K562 (cell line): ENCODE measurements around the gene AMOT. TPM values are rescaled to one million over a fixed set of nuclear protein-coding genes. Genes with fewer than 3 reads are reported as not detected.

Experiments
- ATAC-seq: fragments of 200-7000 bp; cut with Tn5 transposase; 3 replicates; pipeline ENCODE4 v1.9.1; 2020; ENCODE audit warnings: moderate library complexity
- BruUV-seq: library from RNA; stranded (reverse); fragments of 400-500 nt; replicated peaks from 2 replicates; lab custom pipeline; 2021; lab: Mats Ljungman, UMichigan
- CTCF ChIA-PET: fragments of 300-600 bp; formaldehyde crosslinking; extraction: SDS; loops from one replicate; lab custom pipeline; 2021; ENCODE audit warnings: low intra/inter-chr PET ratio; lab: Yijun Ruan, JAX
- POLR2A ChIA-PET: fragments of 300-600, 350-650 bp; sonication (Branson Sonifier 250); formaldehyde crosslinking; extraction: SDS; loops from one replicate; lab custom pipeline; 2021; ENCODE audit warnings: antibody characterized with exemption, inconsistent platforms; lab: Yijun Ruan, JAX
- DNase-seq, 4 experiments: peaks; one replicate each; pipeline versions ENCODE4 v3.0.0 to v3.0.0-alpha.2; 2011 to 2018; ENCODE audit warnings: low spot score in 3 of 4, mixed read lengths in 3 of 4; ENCODE audit errors: extremely low read depth in 1 of 4
- FAIRE-seq: peaks from 2 replicates; lab custom pipeline; 2011; peaks lifted over from hg19 to GRCh38; lab: Jason Lieb, UNC
- H2AFZ ChIP-seq: 2 replicates; pipeline ENCODE4 v1.6.0; 2011; ENCODE audit warnings: low read depth, low read length, control low read depth, inconsistent platforms
- H3K27ac ChIP-seq: fragments of 200-600 bp; 3 replicates; pipeline ENCODE4 v1.8.0; 2011; ENCODE audit warnings: low read depth, mild to moderate bottlenecking, control low read depth, inconsistent platforms, low read length, moderate library complexity, mixed read lengths; ENCODE audit errors: extremely low read depth
- H3K27me3 ChIP-seq, 2 experiments: fragments of 300-600 bp in 1 of 2; 2 replicates in 1 of 2; 3 replicates in 1 of 2; pipeline versions ENCODE4 v1.6.0 to v1.8.0; 2011; ENCODE audit warnings: inconsistent platforms in 2 of 2, low read length in 2 of 2, mild to moderate bottlenecking in 1 of 2, mixed read lengths in 1 of 2, moderate library complexity in 1 of 2; ENCODE audit not compliant: control insufficient read depth in 2 of 2, insufficient read depth in 2 of 2
- H3K36me3 ChIP-seq: fragments of 300-600 bp; 3 replicates; pipeline ENCODE4 v1.8.0; 2011; ENCODE audit warnings: mild to moderate bottlenecking, low read length, inconsistent platforms; ENCODE audit not compliant: control insufficient read depth, insufficient read depth
- H3K4me1 ChIP-seq, 2 experiments: fragments of 200-600 bp in 1 of 2; replicated peaks in 1 of 2; 2 replicates in 1 of 2; 3 replicates in 1 of 2; pipeline versions ENCODE4 v1.5.1 to v1.8.0; 2011; ENCODE audit warnings: inconsistent platforms in 2 of 2, low read length in 2 of 2, mild to moderate bottlenecking in 1 of 2, mixed read lengths in 1 of 2, moderate library complexity in 1 of 2; ENCODE audit not compliant: control insufficient read depth in 2 of 2, insufficient read depth in 2 of 2
- H3K4me2 ChIP-seq: 2 replicates; pipeline ENCODE4 v1.6.1; 2011; ENCODE audit warnings: low read length, control low read depth, inconsistent platforms, mixed read lengths; ENCODE audit not compliant: insufficient read depth
- H3K4me3 ChIP-seq: fragments of 200-600 bp; sonication (generic), shearing (Covaris generic); 2 replicates; pipeline ENCODE4 v1.5.1; 2016; ENCODE audit warnings: control low read depth, inconsistent platforms
- H3K79me2 ChIP-seq: fragments of 200-600 bp; 3 replicates; pipeline ENCODE4 v1.8.0; 2011; ENCODE audit warnings: low read length, inconsistent platforms; ENCODE audit not compliant: control insufficient read depth, insufficient read depth
- H3K9ac ChIP-seq, 2 experiments: 2 replicates each; pipeline versions ENCODE4 v1.6.0 to v1.6.1; 2011; ENCODE audit warnings: low read depth in 2 of 2, low read length in 2 of 2, control low read depth in 1 of 2, inconsistent platforms in 1 of 2, mild to moderate bottlenecking in 1 of 2, mixed read lengths in 1 of 2; ENCODE audit not compliant: insufficient read depth in 1 of 2
- H3K9me1 ChIP-seq: one replicate; pipeline ENCODE4 v1.6.0; 2011; ENCODE audit warnings: inconsistent platforms, mild to moderate bottlenecking, low read length, moderate library complexity; ENCODE audit not compliant: control insufficient read depth, insufficient read depth
- H3K9me3 ChIP-seq: replicated peaks from 2 replicates; pipeline ENCODE4 v1.5.1; 2011; ENCODE audit warnings: low read depth, low read length, inconsistent platforms; ENCODE audit not compliant: control insufficient read depth, insufficient read depth
- H4K20me1 ChIP-seq: replicated peaks from 2 replicates; pipeline ENCODE4 v1.6.1; 2011; ENCODE audit warnings: low read length, inconsistent platforms, mixed read lengths; ENCODE audit not compliant: control insufficient read depth, insufficient read depth
- AFF4 ChIP-seq: sonication (generic); formaldehyde crosslinking; IDR thresholded peaks from 2 replicates; pipeline ENCODE4 v1.8.0; 2023; ENCODE audit warnings: mild to moderate bottlenecking, missing genetic modification reagents
- BCOR ChIP-seq: fragments of 450-650 bp; IDR thresholded peaks from 2 replicates; pipeline ENCODE4 v1.6.1; 2016
- DDX20 ChIP-seq: fragments of 450-650 bp; IDR thresholded peaks from 2 replicates; pipeline ENCODE4 v1.6.1; 2016; ENCODE audit warnings: missing genetic modification characterization, low read depth, mild to moderate bottlenecking, missing compliant biosample characterization, moderate library complexity
- IRF1 ChIP-seq: sonication (generic); formaldehyde crosslinking; IDR thresholded peaks from 2 replicates; pipeline ENCODE4 v1.8.0; 2022; ENCODE audit warnings: missing genetic modification reagents, mild to moderate bottlenecking, borderline replicate concordance
- MAFF ChIP-seq: IDR thresholded peaks from 2 replicates; pipeline ENCODE4 v1.6.1; 2012; ENCODE audit warnings: low read length, improper control_type of control experiment
- MEF2D ChIP-seq: conservative IDR thresholded peaks from 2 replicates; pipeline ENCODE4 v1.6.1; 2016; ENCODE audit warnings: low read depth, missing genetic modification characterization, missing compliant biosample characterization
- PCBP2 ChIP-seq: fragments of 200-400 bp; formaldehyde crosslinking; IDR thresholded peaks from 2 replicates; pipeline ENCODE4 v1.6.1; 2018; ENCODE audit warnings: low read length, low read depth, mild to moderate bottlenecking, moderate library complexity; ENCODE audit not compliant: poor library complexity, severe bottlenecking
- ZNF589 ChIP-seq: fragments of 200-800 bp; sonication (Bioruptor generic); IDR thresholded peaks from 2 replicates; pipeline ENCODE4 v1.6.1; 2016; ENCODE audit warnings: low read depth, missing genetic modification characterization, missing compliant biosample characterization
- WGBS: fragments of 100-300 bp; shearing (Covaris generic); methylation state at CpG from one replicate; pipeline ENCODE4 v1.1.6; 2016; ENCODE audit warnings: low coverage, mixed read lengths; ENCODE audit not compliant: insufficient coverage; ENCODE audit errors: missing lambda C conversion rate; 5-methylcytosine and 5-hydroxymethylcytosine counted together
- in situ Hi-C: fragments of 300-500 bp; cut with MboI; formaldehyde crosslinking; loops from 4 replicates; pipeline ENCODE4 v1.15.0; 2018; ENCODE audit warnings: inconsistent platforms, mixed read lengths
- intact Hi-C: fragments of 100-400 bp; cut with micrococcal nuclease; formaldehyde crosslinking; loops from 2 replicates; pipeline ENCODE4 v1.14.2; 2022
- polyA plus RNA-seq, 8 experiments: library from polyadenylated mRNA; depleted of rRNA in 4 of 8; stranded (reverse) in 5 of 8; unstranded in 3 of 8; fragments of >200 nt; fragmentation: Nextera tagmentation in 2 of 8; fragmentation: Illumina TruSeq in 1 of 8; extraction: Ambion mirVana in 2 of 8; extraction: Trizol in 1 of 8; gene quantifications; 2 replicates each; pipeline versions ENCODE4 v1.2.1 to v1.2.3, GENCODE V29; 2011 to 2014; ENCODE audit warnings: inconsistent platforms in 1 of 8, missing spikeins in 1 of 8
- total RNA-seq, 7 experiments: library from RNA; depleted of rRNA in 6 of 7; stranded (reverse); fragments of >200 nt in 6 of 7; fragmentation: Illumina TruSeq in 2 of 7; extraction: Trizol in 2 of 7; gene quantifications; 2 replicates each; pipeline versions ENCODE4 v1.2.1 to v1.2.3, GENCODE V29; 2011 to 2021; ENCODE audit warnings: low replicate concordance in 1 of 7

AMOT gene
- total and polyA plus RNA-seq, 9 of the 15 experiments (the other 6 are each of a cell fraction or from before 2014, with no cell fraction given): 0.04 TPM; not detected in 8

GRCh38 chrX:112866175-112866574 is 25.5 kb upstream of the AMOT start:
- WGBS: 0% methylated on average over 1 of the region's 1 CpG
- BruUV-seq: no TSS peak
- Histone ChIP-seq H2AFZ (no peak overlapping the region), H3K9ac (no peak overlapping the region), H3K9me1 (no peaks in the 10 kb centered on the region), H3K27me3 (no peaks in the 10 kb centered on the region), H3K79me2 (no peaks in the 10 kb centered on the region), H3K27ac (no peak overlapping the region), H3K36me3 (no peaks in the 10 kb centered on the region), H4K20me1 (no peaks in the 10 kb centered on the region), H3K4me2 (no peak overlapping the region)
- in situ Hi-C loops: no loop called here
- DNase-seq (no peak), FAIRE-seq (no peak)
- intact Hi-C loops: no loop called here
- TF ChIP-seq PCBP2 (no peak), MEF2D (no peak), IRF1 (CRISPR knock-in tag) (no peak), AFF4 (no peak), ZNF589 (CRISPR knock-in tag) (no peak), DDX20 (tag) (no peak), BCOR (no peak), MAFF (no peak)
- TF ChIP-seq, all 486 proteins: peak for 0
- ATAC-seq: no peak
- Histone ChIP-seq H3K9me3 (no peaks in the 10 kb centered on the region), H3K4me3 (no peak overlapping the region), H3K4me1 (no peaks in the 10 kb centered on the region)
- ChIA-PET CTCF (no interaction called here), POLR2A (no interaction called here)
